KG1 (cell line): ENCODE results near the gene SEC61A2.
"Not testable (repeated sequence)": the region's sequence is repeated elsewhere in the genome, so short reads cannot be mapped to it uniquely, and the experiment has no call there.

ENCODE experiments used
- DNase-seq: peaks from one replicate; lab custom pipeline; 2025; lab: John Stamatoyannopoulos, UW

The SEC61A2 gene

GRCh38 chr10:12160664-12161063, 31.2 kb downstream of the SEC61A2 start:
- no peak for DNase-seq

- no peak for DNase-seq
Measured at GRCh38 chr10:12162927-12163326, 33.5 kb downstream of the SEC61A2 start.

GRCh38 chr10:12164085-12164484, 34.6 kb downstream of the SEC61A2 start:
- DNase-seq: no peak

- no peak for DNase-seq
Measured at GRCh38 chr10:12165036-12165435, 35.6 kb downstream of the SEC61A2 start.

- DNase-seq: no peak
Measured at GRCh38 chr10:12165999-12166775, 36.7 kb downstream of the SEC61A2 start.

- not testable (repeated sequence) for DNase-seq
Measured at GRCh38 chr10:12171512-12171911, 42.0 kb downstream of the SEC61A2 start.

- no peak for DNase-seq
Measured at GRCh38 chr10:12177642-12178041, 48.2 kb downstream of the SEC61A2 start.

- no peak for DNase-seq
Measured at GRCh38 chr10:12179606-12180170, 50.2 kb downstream of the SEC61A2 start.

- no peak for DNase-seq
Measured at GRCh38 chr10:12180221-12180974, 50.9 kb downstream of the SEC61A2 start.

- DNase-seq: peak; percentile 94
Measured at GRCh38 chr10:12181065-12181775, 51.7 kb downstream of the SEC61A2 start.

GRCh38 chr10:12184165-12184564, 54.7 kb downstream of the SEC61A2 start:
- no peak for DNase-seq

- peak; percentile 16 for DNase-seq
Measured at GRCh38 chr10:12186323-12186722, 56.8 kb downstream of the SEC61A2 start.

- no peak for DNase-seq
Measured at GRCh38 chr10:12187321-12187905, 57.9 kb downstream of the SEC61A2 start.

GRCh38 chr10:12188656-12189055, 59.2 kb downstream of the SEC61A2 start:
- no peak for DNase-seq

GRCh38 chr10:12189426-12189825, 59.9 kb downstream of the SEC61A2 start:
- no peak for DNase-seq

- no peak for DNase-seq
Measured at GRCh38 chr10:12191715-12192114, 62.2 kb downstream of the SEC61A2 start.

- DNase-seq: no peak
Measured at GRCh38 chr10:12193193-12193592, 63.7 kb downstream of the SEC61A2 start.

GRCh38 chr10:12194752-12195271, 65.3 kb downstream of the SEC61A2 start:
- DNase-seq: no peak

- no peak for DNase-seq
Measured at GRCh38 chr10:12195281-12195602, 65.8 kb downstream of the SEC61A2 start.

GRCh38 chr10:12195603-12196506, 66.4 kb downstream of the SEC61A2 start, which contains the start of the genes CDC123 and NUDT5:
Gene CDC123, plus strand, starts transcription at chr10:12196188. Its CDS starts 58 bp downstream, at chr10:12196246.
Gene NUDT5, minus strand, starts transcription at chr10:12195891. Its CDS starts 9,600 bp downstream, at chr10:12186291.
- peak; percentile 98 for DNase-seq
